GM23338 (cell line): ENCODE measurements around the gene YY2. TPM values are rescaled to one million over a fixed set of nuclear protein-coding genes. Genes with fewer than 3 reads are reported as not detected.

Experiments
- ATAC-seq: fragments of 200-7000 bp; cut with Tn5 transposase; 3 replicates; pipeline ENCODE4 v1.9.1; 2020
- DNase-seq: peaks from one replicate; pipeline ENCODE4 v3.0.0-alpha.2; 2015; ENCODE audit warnings: low spot score
- H2AFZ ChIP-seq: fragments of 200-600 bp; sonication (generic); 2 replicates; pipeline ENCODE4 v1.8.0; 2016; ENCODE audit warnings: antibody characterized with exemption, mild to moderate bottlenecking, moderate library complexity
- H3F3A ChIP-seq: fragments of 200-600 bp; sonication (generic); replicated peaks from 2 replicates; pipeline ENCODE4 v1.8.0; 2017; ENCODE audit warnings: antibody characterized with exemption, mixed run types, low read depth
- H3K27ac ChIP-seq: fragments of 200-600 bp; sonication (generic); 2 replicates; pipeline ENCODE4 v1.6.1; 2016; ENCODE audit warnings: low read depth
- H3K27me3 ChIP-seq: fragments of 200-600 bp; sonication (generic); 2 replicates; pipeline ENCODE4 v1.8.0; 2016; ENCODE audit warnings: mild to moderate bottlenecking, mixed run types, moderate library complexity; ENCODE audit not compliant: insufficient read depth
- H3K36me3 ChIP-seq: fragments of 200-600 bp; sonication (generic); 2 replicates; pipeline ENCODE4 v1.8.0; 2016; ENCODE audit warnings: mild to moderate bottlenecking; ENCODE audit not compliant: insufficient read depth
- H3K4me1 ChIP-seq: fragments of 200-600 bp; sonication (generic); 2 replicates; pipeline ENCODE4 v1.8.0; 2016; ENCODE audit warnings: mild to moderate bottlenecking, moderate library complexity; ENCODE audit not compliant: insufficient read depth
- H3K4me2 ChIP-seq: fragments of 200-600 bp; sonication (generic); 2 replicates; pipeline ENCODE4 v1.7.1; 2017; ENCODE audit warnings: mixed run types
- H3K4me3 ChIP-seq: fragments of 200-600 bp; sonication (generic); 2 replicates; pipeline ENCODE4 v1.6.1; 2016; ENCODE audit warnings: mixed run types
- H3K79me2 ChIP-seq: fragments of 200-600 bp; sonication (generic); replicated peaks from 2 replicates; pipeline ENCODE4 v1.8.0; 2017; ENCODE audit warnings: mild to moderate bottlenecking; ENCODE audit not compliant: insufficient read depth
- H3K9me2 ChIP-seq: fragments of 200-600 bp; sonication (generic); 2 replicates; pipeline ENCODE4 v1.8.0; 2017; ENCODE audit not compliant: insufficient read depth
- H4K20me1 ChIP-seq: fragments of 200-600 bp; sonication (generic); replicated peaks from 2 replicates; pipeline ENCODE4 v1.8.0; 2017; ENCODE audit warnings: mild to moderate bottlenecking; ENCODE audit not compliant: insufficient read depth
- H3K27ac Mint-ChIP-seq: 2 replicates; pipeline ENCODE4 v1.8.0; 2020; ENCODE audit warnings: inconsistent platforms, mild to moderate bottlenecking, moderate library complexity, mixed read lengths
- H3K27me3 Mint-ChIP-seq: 3 replicates; pipeline ENCODE4 v1.8.0; 2022; ENCODE audit warnings: low read depth, mild to moderate bottlenecking, moderate library complexity, mixed read lengths, inconsistent platforms; ENCODE audit not compliant: insufficient read depth, poor library complexity
- H3K36me3 Mint-ChIP-seq: 3 replicates; pipeline ENCODE4 v1.8.0; 2021; ENCODE audit warnings: low read depth, mild to moderate bottlenecking, inconsistent platforms, moderate library complexity, mixed read lengths
- H3K4me1 Mint-ChIP-seq: 3 replicates; pipeline ENCODE4 v1.8.0; 2020; ENCODE audit warnings: mild to moderate bottlenecking, inconsistent platforms, mixed read lengths
- H3K4me3 Mint-ChIP-seq: 3 replicates; pipeline ENCODE4 v1.8.0; 2021; ENCODE audit warnings: moderate library complexity, mild to moderate bottlenecking, inconsistent platforms, mixed read lengths
- H3K9me3 Mint-ChIP-seq: 3 replicates; pipeline ENCODE4 v1.8.0; 2020; ENCODE audit warnings: moderate library complexity, mild to moderate bottlenecking, inconsistent platforms, mixed read lengths
- CTCF ChIP-seq, 2 experiments: fragments of 200-600 bp in 1 of 2; sonication (generic) in 1 of 2; conservative IDR thresholded peaks; 2 replicates each; pipeline versions ENCODE4 v1.5.1 to v1.6.1; 2016 to 2017; ENCODE audit warnings: antibody characterized with exemption in 2 of 2, low read depth in 2 of 2, mild to moderate bottlenecking in 2 of 2, moderate library complexity in 1 of 2
- ETS1 ChIP-seq: IDR thresholded peaks from 2 replicates; pipeline ENCODE4 v1.6.1; 2016; ENCODE audit warnings: antibody characterized with exemption
- EZH2 ChIP-seq: fragments of 200-600 bp; sonication (generic); IDR thresholded peaks from one replicate; pipeline ENCODE4 v1.8.0; 2017; ENCODE audit warnings: antibody characterized with exemption, mild to moderate bottlenecking, low read depth; ENCODE audit not compliant: unreplicated experiment
- NANOG ChIP-seq: IDR thresholded peaks from 2 replicates; pipeline ENCODE4 v1.6.1; 2016; ENCODE audit warnings: antibody characterized with exemption, borderline replicate concordance
- POLR2AphosphoS5 ChIP-seq: IDR thresholded peaks from 2 replicates; pipeline ENCODE4 v1.6.1; 2016; ENCODE audit warnings: antibody characterized with exemption, low read depth
- REST ChIP-seq: IDR thresholded peaks from one replicate; pipeline ENCODE4 v1.6.1; 2018; ENCODE audit warnings: antibody characterized with exemption; ENCODE audit not compliant: unreplicated experiment
- STAT1 ChIP-seq: IDR thresholded peaks from one replicate; pipeline ENCODE4 v1.6.1; 2016; ENCODE audit warnings: antibody characterized with exemption; ENCODE audit not compliant: unreplicated experiment
- ZNF114 ChIP-seq: fragments of 250-450 bp; sonication (Bioruptor Pico); IDR thresholded peaks from 2 replicates; pipeline ENCODE4 v1.5.0; 2020; ENCODE audit warnings: mild to moderate bottlenecking, moderate library complexity
- ZNF331 ChIP-seq: fragments of 250-450 bp; sonication (Bioruptor Pico); IDR thresholded peaks from 2 replicates; pipeline ENCODE4 v1.5.0; 2020; ENCODE audit warnings: low read depth, mild to moderate bottlenecking, moderate library complexity
- ZNF462 ChIP-seq: fragments of 250-450 bp; sonication (Bioruptor Pico); IDR thresholded peaks from 2 replicates; pipeline ENCODE4 v1.5.0; 2020; ENCODE audit warnings: mild to moderate bottlenecking, moderate library complexity
- polyA plus RNA-seq: library from polyadenylated mRNA; unstranded; fragments of >200 nt; fragmentation: Nextera tagmentation; extraction: Ambion mirVana; gene quantifications from 2 replicates; pipeline ENCODE4 v1.2.1, GENCODE V29; 2016
- total RNA-seq: library from RNA; depleted of rRNA; stranded (reverse); fragments of >200 nt; shearing (Covaris generic); gene quantifications from 2 replicates; pipeline ENCODE4 v1.2.3, GENCODE V29; 2014

YY2 gene
- total and polyA plus RNA-seq, 2 experiments from 2014 or later, result 1.0 to 1.3 TPM

GRCh38 chrX:21863241-21863640, 7.5 kb downstream of the YY2 start:
- no peak for ATAC-seq

More at GRCh38 chrX:21863241-21863640, 7.5 kb downstream of the YY2 start:
- Histone ChIP-seq H2AFZ (no peak overlapping the region), H3K4me2 (no peak overlapping the region), H3F3A (no peaks in the 10 kb centered on the region), H3K79me2 (no peaks in the 10 kb centered on the region), H3K27ac (no peak overlapping the region), H3K27me3 (no peaks in the 10 kb centered on the region), H3K9me2 (no peaks in the 10 kb centered on the region), H4K20me1 (no peaks in the 10 kb centered on the region), H3K36me3 (no peaks in the 10 kb centered on the region), H3K4me3 (no peak overlapping the region), H3K4me1 (no peaks in the 10 kb centered on the region)
- no peak overlapping the region for H3K27ac Mint-ChIP-seq
- H3K9me3 Mint-ChIP-seq, result no peaks in the 10 kb centered on the region
- no peak for TF ChIP-seq POLR2AphosphoS5
- TF ChIP-seq ZNF114, result no peak
- no peak for TF ChIP-seq ETS1
- TF ChIP-seq ZNF462 (CRISPR knock-in tag), result no peak
- TF ChIP-seq NANOG, result no peak
- TF ChIP-seq CTCF (conservative IDR thresholded peaks at IDR 0.05; ENCODE audit: low read depth in 2 of 2), result no peak
- no peak for TF ChIP-seq ZNF331 (CRISPR knock-in tag)
- no peak for TF ChIP-seq STAT1
- no peak for TF ChIP-seq REST
- no peak for TF ChIP-seq EZH2
- H3K36me3 Mint-ChIP-seq, result no peaks in the 10 kb centered on the region
- H3K27me3 Mint-ChIP-seq, result no peaks in the 10 kb centered on the region
- no peak overlapping the region for H3K4me3 Mint-ChIP-seq
- no peak for DNase-seq
- no peaks in the 10 kb centered on the region for H3K4me1 Mint-ChIP-seq
